ENCODE measurements around the gene MCTP1.

DNA sequence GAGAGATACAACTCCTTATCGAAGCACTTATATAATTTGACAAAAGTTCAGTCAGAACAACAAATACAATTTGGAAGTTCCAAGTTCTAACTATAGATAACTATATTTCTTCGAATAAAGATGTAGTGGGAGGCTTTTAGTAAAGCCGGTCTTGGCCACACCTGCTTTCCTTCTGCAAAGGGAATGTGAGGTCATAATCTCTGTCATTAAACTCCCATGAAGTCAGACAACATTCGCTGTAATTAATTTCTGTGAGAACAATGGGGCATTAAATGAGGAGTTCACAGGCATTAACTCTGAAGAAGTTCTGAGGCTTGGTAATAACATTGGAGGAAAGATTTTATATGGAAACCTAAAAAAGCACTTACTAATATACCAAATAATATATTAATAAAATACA is 67.5 kb downstream of the MCTP1 start:
- TF ChIP-seq, protein P1, sequence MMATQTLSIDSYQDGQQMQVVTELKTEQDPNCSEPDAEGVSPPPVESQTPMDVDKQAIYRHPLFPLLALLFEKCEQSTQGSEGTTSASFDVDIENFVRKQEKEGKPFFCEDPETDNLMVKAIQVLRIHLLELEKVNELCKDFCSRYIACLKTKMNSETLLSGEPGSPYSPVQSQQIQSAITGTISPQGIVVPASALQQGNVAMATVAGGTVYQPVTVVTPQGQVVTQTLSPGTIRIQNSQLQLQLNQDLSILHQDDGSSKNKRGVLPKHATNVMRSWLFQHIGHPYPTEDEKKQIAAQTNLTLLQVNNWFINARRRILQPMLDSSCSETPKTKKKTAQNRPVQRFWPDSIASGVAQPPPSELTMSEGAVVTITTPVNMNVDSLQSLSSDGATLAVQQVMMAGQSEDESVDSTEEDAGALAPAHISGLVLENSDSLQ (IDR thresholded peaks at IDR 0.05), result no peak
- TF ChIP-seq FOXK2 (IDR thresholded peaks at IDR 0.05) (no peak), TARDBP (IDR thresholded peaks at IDR 0.05) (no peak), SUZ12 (IDR thresholded peaks at IDR 0.05) (no peak), FOXA1 (IDR thresholded peaks at IDR 0.05) (no peak), LEF1 (IDR thresholded peaks at IDR 0.05; ENCODE audit: borderline replicate concordance) (no peak), SP1 (IDR thresholded peaks at IDR 0.05) (no peak), FOXM1 (IDR thresholded peaks at IDR 0.05; ENCODE audit: borderline replicate concordance) (no peak), CTBP1 (IDR thresholded peaks at IDR 0.05; ENCODE audit: borderline replicate concordance) (no peak), ZNF384 (IDR thresholded peaks at IDR 0.05) (no peak), HDGF (IDR thresholded peaks at IDR 0.05; ENCODE audit: borderline replicate concordance) (no peak)
